ENCODE data around the gene CNNM1.

CNNM1 gene

DNA sequence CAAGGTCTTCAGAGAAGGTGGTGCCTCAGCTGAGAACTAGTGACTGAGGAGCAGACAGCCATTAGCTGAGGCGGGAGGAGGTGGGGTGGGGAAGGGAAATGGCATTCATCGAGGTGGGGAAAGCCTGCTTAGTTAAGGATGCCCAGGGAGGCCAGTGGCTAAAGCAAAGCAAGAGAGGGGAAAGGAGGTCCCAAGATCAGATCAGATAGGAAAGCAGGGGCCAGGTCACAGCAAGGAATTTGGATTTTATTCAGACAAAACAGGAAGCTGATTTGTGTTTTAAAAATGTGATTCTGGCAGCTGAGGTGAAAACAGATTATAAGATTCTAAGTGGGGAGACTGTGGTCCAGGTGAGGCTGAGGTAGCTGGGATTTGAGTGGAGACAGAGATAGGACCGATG lies 45.8 kb downstream of the CNNM1 start:
- no peak for DNase-seq

GRCh38 chr10:99375426-99375825 lies 46.3 kb downstream of the CNNM1 start:
- DNase-seq, result no peak

DNA sequence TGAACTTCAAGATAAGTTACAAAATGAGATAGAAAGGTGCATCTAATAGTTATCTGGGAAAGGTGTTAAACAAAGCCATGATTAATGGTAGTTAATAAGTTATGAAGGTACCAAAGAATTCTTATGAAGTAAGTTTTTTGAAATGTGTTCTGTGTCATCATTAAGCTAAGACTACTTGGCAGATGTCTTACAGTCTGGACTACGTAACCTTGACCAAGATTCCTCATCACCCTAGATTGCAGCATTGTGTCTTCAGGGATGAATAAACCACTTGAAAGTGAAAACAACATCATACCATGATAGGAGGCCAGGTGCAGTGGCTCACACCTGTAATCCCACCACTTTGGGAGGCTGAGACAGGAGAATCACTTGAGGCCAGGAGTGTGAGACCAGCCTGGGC lies 53.0 kb downstream of the CNNM1 start:
- DNase-seq, result no peak

- no peak for DNase-seq
Measured at GRCh38 chr10:99387071-99387470, 57.9 kb downstream of the CNNM1 start.

DNA sequence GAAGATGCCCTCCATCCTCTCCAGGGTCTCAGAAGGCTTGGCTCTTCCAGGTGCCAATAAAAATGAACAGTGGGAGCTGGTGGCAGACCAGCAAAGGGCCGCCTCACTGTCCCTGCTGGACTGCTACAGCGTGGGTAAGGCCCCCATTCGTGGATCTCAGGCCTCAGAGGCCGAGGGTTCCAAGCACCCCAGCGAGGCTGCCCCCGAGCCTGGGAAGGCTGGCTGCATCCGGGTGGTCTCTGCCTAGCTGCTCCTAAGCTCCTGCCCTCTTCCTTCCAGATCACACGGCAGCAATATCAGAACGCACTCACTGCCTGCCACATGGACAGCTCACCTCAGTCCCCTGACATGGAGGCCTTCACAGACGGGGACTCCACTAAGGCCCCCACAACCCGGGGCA lies 58.4 kb downstream of the CNNM1 start:
- DNase-seq, result no peak

DNA sequence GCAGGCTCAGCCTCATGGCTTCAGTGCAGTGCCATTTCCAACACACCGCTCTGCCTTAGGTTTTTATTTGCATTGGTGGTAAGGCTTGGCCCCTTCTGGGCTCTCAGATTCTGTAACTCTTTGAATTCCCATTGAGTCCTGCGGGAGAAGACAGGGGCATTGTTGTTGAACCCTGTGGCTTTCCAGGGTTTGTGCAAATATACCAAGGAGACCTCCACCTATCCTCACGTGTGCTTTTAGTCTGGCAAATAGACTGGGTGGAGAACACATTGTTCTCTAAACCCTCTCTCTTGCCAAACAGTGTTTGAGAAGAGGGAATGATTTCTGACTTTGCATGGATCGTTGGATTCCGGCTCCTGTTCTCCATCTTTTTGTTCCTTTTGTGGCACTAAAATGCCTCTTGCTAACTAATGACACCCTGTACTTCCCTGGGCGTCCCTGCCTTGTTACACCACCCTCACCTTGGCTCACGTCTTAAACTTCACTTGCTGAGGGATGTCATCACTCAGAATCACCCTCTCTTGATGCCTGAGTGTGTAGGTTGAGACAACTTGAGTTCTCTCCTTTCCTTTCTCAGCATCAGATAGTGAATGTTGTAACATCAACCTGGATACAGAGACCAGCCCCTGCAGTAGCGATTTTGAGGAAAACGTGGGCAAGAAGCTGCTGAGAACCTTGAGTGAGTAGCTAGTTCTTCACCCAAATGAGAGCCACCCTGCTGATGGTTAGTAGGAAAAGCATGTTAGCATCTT lies 60.7 kb downstream of the CNNM1 start:
- DNase-seq, result no peak

DNA sequence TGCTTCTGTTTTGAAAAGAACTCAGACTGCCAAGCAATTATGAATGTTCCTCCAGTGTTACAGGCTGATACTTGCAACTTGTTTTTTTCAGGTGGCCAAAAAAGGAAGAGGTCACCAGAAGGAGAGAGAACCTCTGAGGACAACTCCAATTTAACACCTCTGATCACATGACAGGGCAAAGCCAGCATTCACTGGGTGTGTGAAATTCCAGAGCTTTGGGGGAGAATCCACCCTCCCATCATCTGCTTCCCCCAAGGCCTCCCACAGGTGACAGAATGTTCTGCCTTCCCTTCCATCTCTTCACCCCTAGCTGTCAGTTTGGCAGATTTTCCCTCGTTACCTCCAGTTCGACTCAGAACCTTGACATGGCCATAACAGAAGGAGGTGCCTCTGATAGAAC lies 62.2 kb downstream of the CNNM1 start:
- no peak for DNase-seq

DNA sequence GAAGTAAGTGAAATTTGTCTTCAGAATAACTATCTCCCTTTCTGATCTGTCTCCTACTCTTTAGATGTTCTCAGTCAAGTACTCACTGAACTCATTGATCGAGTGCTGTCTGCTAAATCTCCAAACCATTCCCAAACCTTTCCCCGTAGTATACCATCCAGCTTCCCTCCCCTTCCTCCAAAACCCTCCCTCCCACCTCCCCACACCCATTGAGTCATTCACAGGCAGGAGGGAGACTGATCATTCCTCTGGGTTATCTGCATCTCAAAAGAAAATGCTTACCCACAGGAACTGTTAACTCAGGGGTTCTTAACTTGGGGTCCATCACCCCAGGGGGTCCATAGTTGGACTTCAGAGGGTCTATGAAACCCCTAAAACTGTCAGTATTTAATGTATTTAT lies 63.9 kb downstream of the CNNM1 start:
- no peak for DNase-seq

GRCh38 chr10:99393683-99394082 lies 64.5 kb downstream of the CNNM1 start:
- no peak for DNase-seq

GRCh38 chr10:99394256-99394655 lies 65.1 kb downstream of the CNNM1 start:
- no peak for DNase-seq

GRCh38 chr10:99394761-99395386 lies 65.7 kb downstream of the CNNM1 start:
- no peak for DNase-seq

DNA sequence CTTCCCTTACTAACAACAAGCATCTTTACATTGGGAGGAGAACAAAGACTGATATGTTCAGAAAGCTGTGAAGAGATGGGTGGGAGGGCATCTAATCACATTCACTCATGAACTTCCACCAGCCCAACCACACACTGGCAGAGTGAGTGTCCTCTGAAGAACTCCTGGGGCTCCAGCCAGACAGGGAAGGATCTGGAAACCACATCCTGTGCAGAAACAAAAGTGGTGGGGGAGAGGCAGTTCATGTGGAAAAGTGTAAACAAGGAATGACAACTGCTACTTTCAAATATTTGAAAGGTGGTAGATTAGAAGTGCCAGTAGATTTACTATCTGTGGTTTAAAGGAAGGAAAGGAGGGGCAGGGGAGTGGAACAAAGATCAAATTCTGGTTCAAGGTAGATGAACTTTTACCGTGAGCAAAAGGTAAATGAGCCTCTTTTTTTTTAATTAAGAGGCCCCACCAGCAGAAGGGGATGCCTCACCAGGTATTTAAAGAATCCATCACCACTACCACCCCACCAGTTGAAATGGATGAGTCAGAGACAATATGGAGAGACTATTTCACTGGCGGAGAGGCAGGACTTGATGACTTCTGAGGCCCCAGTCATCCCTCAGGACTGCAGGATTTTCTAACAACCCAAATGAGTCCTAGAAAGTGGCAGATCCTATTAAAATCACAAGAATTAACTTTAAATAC lies 66.7 kb downstream of the CNNM1 start:
- no peak for DNase-seq

DNA sequence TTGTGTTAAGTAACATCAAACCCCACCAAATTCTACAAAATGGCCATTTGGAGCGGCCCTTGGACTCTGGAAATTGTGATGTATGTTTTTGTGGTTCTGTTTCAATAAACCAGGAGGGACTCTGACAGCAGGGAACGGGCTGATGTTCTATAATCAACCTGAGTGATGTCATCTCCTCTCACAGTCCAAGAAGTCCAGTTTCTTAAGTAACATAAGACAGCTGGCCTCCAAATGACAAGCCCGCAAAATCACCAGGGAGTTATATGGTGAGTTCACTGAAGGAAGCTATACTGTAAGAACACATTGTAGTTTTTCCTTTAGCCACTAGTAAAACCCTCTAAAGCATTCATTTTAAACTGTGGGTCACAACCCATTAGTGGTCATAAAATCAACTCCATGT lies 67.3 kb downstream of the CNNM1 start:
- no peak for DNase-seq

GRCh38 chr10:99399664-99400063 lies 70.5 kb downstream of the CNNM1 start:
- no peak for DNase-seq

DNA sequence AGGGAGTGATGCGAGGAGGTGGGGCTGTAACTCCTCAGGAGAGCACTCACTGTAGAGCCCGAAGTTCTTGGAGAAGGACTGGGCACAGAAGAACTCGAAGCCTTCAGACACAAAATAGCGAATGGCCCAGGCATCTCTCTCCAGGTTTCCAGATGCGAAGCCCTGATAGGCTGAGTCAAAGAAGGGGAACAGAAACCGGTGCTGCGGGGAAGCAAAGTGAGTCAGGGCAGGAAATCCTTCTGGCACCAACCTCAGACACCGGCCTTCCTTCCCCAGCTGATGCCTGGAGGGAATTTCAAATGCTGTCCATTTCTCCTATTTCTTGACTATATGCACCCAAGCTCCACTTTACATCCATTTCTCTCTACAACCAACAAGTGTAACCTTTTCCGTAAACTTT lies 74.5 kb downstream of the CNNM1 start:
- DNase-seq, result no peak

DNA sequence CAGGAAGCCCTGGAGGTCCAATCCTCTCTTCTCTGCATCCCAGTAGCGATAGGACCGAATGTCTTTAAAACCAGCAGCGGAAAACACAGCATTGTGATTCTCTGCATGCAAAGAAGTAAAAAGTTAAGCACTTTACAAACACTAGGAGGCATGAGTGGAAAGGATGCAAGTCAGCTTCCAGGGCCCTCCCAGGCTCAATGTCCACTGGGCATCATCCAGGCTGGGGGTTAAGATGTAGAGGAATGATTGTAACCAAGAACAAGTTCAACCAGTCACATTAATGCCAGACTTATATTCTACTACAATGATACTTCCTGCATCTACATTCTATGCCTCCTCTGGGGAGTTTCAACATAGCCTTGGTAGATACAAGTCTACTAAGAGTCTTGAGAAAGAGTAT lies 77.0 kb downstream of the CNNM1 start:
- no peak for DNase-seq

- DNase-seq, result no peak
Measured at GRCh38 chr10:99410146-99410545, 81.0 kb downstream of the CNNM1 start.

DNA sequence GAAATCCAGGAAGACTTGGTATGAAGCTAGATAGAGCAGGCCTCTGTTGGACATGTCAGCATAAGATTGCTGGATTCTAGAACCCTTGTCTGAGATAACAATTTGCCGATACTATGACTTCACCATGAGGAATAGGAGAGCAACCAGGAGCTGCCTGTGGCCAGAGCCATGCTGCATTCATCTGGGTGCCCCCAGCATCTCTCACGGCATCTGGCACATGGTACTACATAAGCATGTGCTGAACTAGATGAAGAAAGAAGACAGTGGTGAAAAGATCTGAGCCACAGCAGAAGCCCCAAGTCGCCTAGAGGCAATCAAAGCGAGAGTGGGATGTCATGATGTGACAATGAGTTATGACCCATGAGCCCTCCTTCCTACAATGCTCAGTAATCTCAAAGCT lies 81.7 kb downstream of the CNNM1 start:
- DNase-seq, result no peak

GRCh38 chr10:99411546-99411945 lies 82.4 kb downstream of the CNNM1 start:
- DNase-seq, result no peak

- no peak for DNase-seq
Measured at GRCh38 chr10:99412099-99412498, 82.9 kb downstream of the CNNM1 start.

- no peak for DNase-seq
Measured at GRCh38 chr10:99418910-99419624, 89.9 kb downstream of the CNNM1 start.

GRCh38 chr10:99419688-99420087 lies 90.5 kb downstream of the CNNM1 start:
- DNase-seq, result no peak

DNA sequence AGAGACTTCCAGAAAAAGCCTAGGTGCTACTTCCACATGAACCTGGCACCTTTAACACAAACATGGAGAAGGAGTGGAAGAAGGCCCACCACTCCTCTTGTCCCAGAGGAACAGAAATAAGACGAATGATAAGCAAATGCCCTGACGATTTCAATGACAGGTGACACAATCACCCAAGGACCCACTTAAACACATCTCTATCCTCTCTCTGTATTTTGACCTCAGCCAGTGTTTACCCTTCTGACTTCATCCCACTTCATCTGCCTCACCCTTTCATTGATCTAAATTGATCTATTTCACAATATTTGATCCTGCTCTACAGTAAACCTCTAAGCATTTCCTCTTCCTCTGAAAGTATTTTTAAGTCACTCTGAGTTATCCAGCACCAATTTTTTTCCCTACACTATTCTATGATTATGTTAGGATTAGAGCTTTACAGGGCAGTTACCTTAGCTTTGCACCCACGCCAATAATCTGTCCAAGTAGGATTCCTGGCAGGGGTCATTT lies 92.1 kb downstream of the CNNM1 start:
- DNase-seq, result no peak
